Measurements from ENCODE around the gene CYTH3. TPM values are rescaled to one million over a fixed set of nuclear protein-coding genes. Genes with fewer than 3 reads are reported as not detected.

CYTH3 gene
- polyA plus RNA-seq, 2 donors = 5.7 to 7.2 TPM

GRCh38 chr7:6159524-6160031 lies 112.8 kb downstream of the CYTH3 start:
- Histone ChIP-seq H3K4me1 (ENCODE audit: control insufficient read depth in 2 of 2, insufficient read depth in 2 of 2, low read length in 1 of 2) (no peaks in the 10 kb centered on the region), H3K36me3 (ENCODE audit: control insufficient read depth in 2 of 2, insufficient read depth in 2 of 2, low read length in 1 of 2) (peaks cover 11 to 47% of the 10 kb centered on the region in 2 donors), H3K27ac (ENCODE audit: low read depth in 2 of 2, low read length in 1 of 2) (no peak overlapping the region), H3K9me3 (ENCODE audit: control insufficient read depth in 2 of 2, insufficient read depth in 1 of 2, low read depth in 1 of 2, low read length in 1 of 2) (no peaks in the 10 kb centered on the region), H3K27me3 (ENCODE audit: control insufficient read depth in 1 of 2, insufficient read depth in 2 of 2, low read length in 2 of 2) (no peaks in the 10 kb centered on the region), H3K4me3 (ENCODE audit: low read depth in 1 of 2, low read length in 2 of 2) (no peak overlapping the region)
- 76 to 77% methylated on average over 23 to 24 of the region's 24 CpGs for WGBS, 2 donors

- peaks cover 11 to 51% of the 10 kb centered on the region in 2 donors for H3K36me3 ChIP-seq (ENCODE audit: control insufficient read depth in 2 of 2, insufficient read depth in 2 of 2, low read length in 1 of 2)
- no peak overlapping the region for H3K27ac ChIP-seq (ENCODE audit: low read depth in 2 of 2, low read length in 1 of 2)
- H3K27me3 ChIP-seq (ENCODE audit: control insufficient read depth in 1 of 2, insufficient read depth in 2 of 2, low read length in 2 of 2) = no peaks in the 10 kb centered on the region
Measured at GRCh38 chr7:6159097-6159483, 113.3 kb downstream of the CYTH3 start.

DNA sequence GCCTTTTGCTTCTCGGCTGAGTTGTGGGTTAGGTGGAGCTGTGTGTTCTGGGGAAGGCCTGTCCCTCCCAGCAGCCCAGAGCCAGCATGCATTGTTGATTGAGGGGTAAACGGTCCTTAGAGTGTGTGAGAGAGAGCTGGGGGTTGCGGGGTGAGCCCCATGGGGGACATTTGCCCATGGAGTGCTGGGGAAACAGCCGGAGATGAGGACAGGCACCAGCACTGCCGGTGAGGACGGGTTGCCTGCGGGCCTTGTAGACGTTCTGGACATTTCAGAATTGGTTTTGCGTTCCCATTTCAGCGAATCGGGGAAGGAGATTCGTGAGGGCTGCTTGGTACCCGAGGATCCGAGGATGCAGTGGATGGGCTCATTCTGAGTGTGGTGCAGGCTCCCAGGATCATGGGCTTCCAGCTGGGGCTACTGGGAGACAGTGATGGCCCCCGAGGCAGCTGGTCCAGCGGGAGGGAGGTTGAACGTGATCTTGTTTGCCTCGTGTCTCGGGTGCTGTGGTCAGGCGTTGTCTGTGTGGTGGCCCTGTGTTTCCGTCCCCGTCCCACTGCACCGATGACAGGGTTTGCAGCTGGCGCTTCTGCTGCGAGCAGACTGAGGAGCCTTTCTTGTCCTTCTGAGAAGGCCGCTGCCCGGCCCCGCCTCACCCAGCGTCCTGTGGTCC lies 113.9 kb downstream of the CYTH3 start:
- Histone ChIP-seq H3K36me3 (ENCODE audit: control insufficient read depth in 2 of 2, insufficient read depth in 2 of 2, low read length in 1 of 2) (peaks cover 11 to 54% of the 10 kb centered on the region in 2 donors), H3K27me3 (ENCODE audit: control insufficient read depth in 1 of 2, insufficient read depth in 2 of 2, low read length in 2 of 2) (no peaks in the 10 kb centered on the region)
- 90% methylated on average over 29 of the region's 29 CpGs for WGBS, 2 donors

More at GRCh38 chr7:6159097-6159483, 113.3 kb downstream of the CYTH3 start:
- WGBS, 2 donors = 86 to 87% methylated on average over 11 of the region's 11 CpGs
- Histone ChIP-seq H3K4me3 (ENCODE audit: low read depth in 1 of 2, low read length in 2 of 2) (no peak overlapping the region), H3K4me1 (ENCODE audit: control insufficient read depth in 2 of 2, insufficient read depth in 2 of 2, low read length in 1 of 2) (no peaks in the 10 kb centered on the region), H3K9me3 (ENCODE audit: control insufficient read depth in 2 of 2, insufficient read depth in 1 of 2, low read depth in 1 of 2, low read length in 1 of 2) (peaks cover 0 to 2% of the 10 kb centered on the region in 2 donors)

GRCh38 chr7:6157685-6158423 lies 114.6 kb downstream of the CYTH3 start:
- Histone ChIP-seq H3K27me3 (ENCODE audit: control insufficient read depth in 1 of 2, insufficient read depth in 2 of 2, low read length in 2 of 2) (no peaks in the 10 kb centered on the region), H3K9me3 (ENCODE audit: control insufficient read depth in 2 of 2, insufficient read depth in 1 of 2, low read depth in 1 of 2, low read length in 1 of 2) (peaks cover 0 to 2% of the 10 kb centered on the region in 2 donors), H3K4me1 (ENCODE audit: control insufficient read depth in 2 of 2, insufficient read depth in 2 of 2, low read length in 1 of 2) (no peaks in the 10 kb centered on the region), H3K27ac (ENCODE audit: low read depth in 2 of 2, low read length in 1 of 2) (no peak overlapping the region), H3K36me3 (ENCODE audit: control insufficient read depth in 2 of 2, insufficient read depth in 2 of 2, low read length in 1 of 2) (peaks cover 10 to 51% of the 10 kb centered on the region in 2 donors), H3K4me3 (ENCODE audit: low read depth in 1 of 2, low read length in 2 of 2) (no peak overlapping the region)
- 90 to 92% methylated on average over 28 of the region's 28 CpGs for WGBS, 2 donors

More for the DNA sequence above, 113.9 kb downstream of the CYTH3 start:
- H3K27ac ChIP-seq (ENCODE audit: low read depth in 2 of 2, low read length in 1 of 2) = no peak overlapping the region
- H3K9me3 ChIP-seq (ENCODE audit: control insufficient read depth in 2 of 2, insufficient read depth in 1 of 2, low read depth in 1 of 2, low read length in 1 of 2) = peaks cover 0 to 2% of the 10 kb centered on the region in 2 donors
- H3K4me3 ChIP-seq (ENCODE audit: low read depth in 1 of 2, low read length in 2 of 2) = no peak overlapping the region
- H3K4me1 ChIP-seq (ENCODE audit: control insufficient read depth in 2 of 2, insufficient read depth in 2 of 2, low read length in 1 of 2) = no peaks in the 10 kb centered on the region

GRCh38 chr7:6156734-6157133 lies 115.7 kb downstream of the CYTH3 start:
- Histone ChIP-seq H3K27ac (ENCODE audit: low read depth in 2 of 2, low read length in 1 of 2) (no peak overlapping the region), H3K36me3 (ENCODE audit: control insufficient read depth in 2 of 2, insufficient read depth in 2 of 2, low read length in 1 of 2) (peaks cover 13 to 52% of the 10 kb centered on the region in 2 donors), H3K9me3 (ENCODE audit: control insufficient read depth in 2 of 2, insufficient read depth in 1 of 2, low read depth in 1 of 2, low read length in 1 of 2) (peaks cover 0 to 2% of the 10 kb centered on the region in 2 donors), H3K27me3 (ENCODE audit: control insufficient read depth in 1 of 2, insufficient read depth in 2 of 2, low read length in 2 of 2) (no peaks in the 10 kb centered on the region), H3K4me3 (ENCODE audit: low read depth in 1 of 2, low read length in 2 of 2) (no peak overlapping the region), H3K4me1 (ENCODE audit: control insufficient read depth in 2 of 2, insufficient read depth in 2 of 2, low read length in 1 of 2) (no peaks in the 10 kb centered on the region)
- WGBS, 2 donors = 96% methylated on average over 11 of the region's 11 CpGs

DNA sequence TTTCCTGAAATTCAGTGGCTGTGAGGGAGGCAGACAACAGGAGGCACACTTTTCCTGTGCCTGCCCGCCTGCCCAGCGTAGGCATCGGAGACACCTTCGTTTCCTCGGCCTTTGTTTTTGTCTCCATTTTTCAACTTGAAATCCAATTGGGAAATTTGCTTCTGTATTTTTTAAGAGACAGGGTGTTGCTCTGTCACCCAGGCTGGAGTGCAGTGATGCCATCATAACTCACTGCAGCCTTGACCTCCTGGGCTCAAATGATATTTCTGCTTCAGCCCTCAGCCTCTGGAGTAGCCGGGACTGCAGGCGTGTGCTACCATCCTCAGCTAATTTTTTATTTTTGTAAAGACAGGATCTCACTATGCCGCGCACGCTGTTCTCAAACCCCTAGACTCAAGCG lies 116.8 kb downstream of the CYTH3 start:
- WGBS, 2 donors = 96% methylated on average over 11 of the region's 11 CpGs
- peaks cover 15 to 58% of the 10 kb centered on the region in 2 donors for H3K36me3 ChIP-seq (ENCODE audit: control insufficient read depth in 2 of 2, insufficient read depth in 2 of 2, low read length in 1 of 2)
- no peaks in the 10 kb centered on the region for H3K27me3 ChIP-seq (ENCODE audit: control insufficient read depth in 1 of 2, insufficient read depth in 2 of 2, low read length in 2 of 2)
- no peaks in the 10 kb centered on the region for H3K4me1 ChIP-seq (ENCODE audit: control insufficient read depth in 2 of 2, insufficient read depth in 2 of 2, low read length in 1 of 2)
- peaks cover 0 to 2% of the 10 kb centered on the region in 2 donors for H3K9me3 ChIP-seq (ENCODE audit: control insufficient read depth in 2 of 2, insufficient read depth in 1 of 2, low read depth in 1 of 2, low read length in 1 of 2)
- no peak overlapping the region for H3K4me3 ChIP-seq (ENCODE audit: low read depth in 1 of 2, low read length in 2 of 2)
- H3K27ac ChIP-seq (ENCODE audit: low read depth in 2 of 2, low read length in 1 of 2) = no peak overlapping the region

DNA sequence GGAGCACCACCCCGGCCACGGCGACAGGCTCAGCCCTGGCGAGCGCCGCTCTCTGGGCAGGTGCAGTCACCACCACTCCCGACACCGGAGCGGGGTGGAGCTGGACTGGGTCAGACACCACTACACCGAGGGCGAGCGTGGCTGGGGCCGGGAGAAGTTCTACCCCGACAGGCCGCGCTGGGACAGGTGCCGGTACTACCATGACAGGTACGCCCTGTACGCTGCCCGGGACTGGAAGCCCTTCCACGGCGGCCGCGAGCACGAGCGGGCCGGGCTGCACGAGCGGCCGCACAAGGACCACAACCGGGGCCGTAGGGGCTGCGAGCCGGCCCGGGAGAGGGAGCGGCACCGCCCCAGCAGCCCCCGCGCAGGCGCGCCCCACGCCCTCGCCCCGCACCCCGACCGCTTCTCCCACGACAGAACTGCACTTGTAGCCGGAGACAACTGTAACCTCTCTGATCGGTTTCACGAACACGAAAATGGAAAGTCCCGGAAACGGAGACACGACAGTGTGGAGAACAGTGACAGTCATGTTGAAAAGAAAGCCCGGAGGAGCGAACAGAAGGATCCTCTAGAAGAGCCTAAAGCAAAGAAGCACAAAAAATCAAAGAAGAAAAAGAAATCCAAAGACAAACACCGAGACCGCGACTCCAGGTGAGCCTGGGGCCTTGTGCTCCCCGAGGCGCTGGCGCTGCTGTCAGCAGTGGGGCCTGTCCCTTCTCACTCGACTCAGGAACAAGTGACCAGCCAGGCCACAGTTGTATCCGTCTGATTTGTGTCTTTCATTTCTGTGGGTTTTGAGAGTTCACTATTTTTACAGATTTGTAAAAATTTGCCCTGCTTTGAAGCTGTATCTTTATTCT lies 117.7 kb downstream of the CYTH3 start:
- Histone ChIP-seq H3K36me3 (ENCODE audit: control insufficient read depth in 2 of 2, insufficient read depth in 2 of 2, low read length in 1 of 2) (peaks cover 18 to 64% of the 10 kb centered on the region in 2 donors), H3K4me1 (ENCODE audit: control insufficient read depth in 2 of 2, insufficient read depth in 2 of 2, low read length in 1 of 2) (no peaks in the 10 kb centered on the region), H3K4me3 (ENCODE audit: low read depth in 1 of 2, low read length in 2 of 2) (no peak overlapping the region), H3K9me3 (ENCODE audit: control insufficient read depth in 2 of 2, insufficient read depth in 1 of 2, low read depth in 1 of 2, low read length in 1 of 2) (peaks cover 0 to 2% of the 10 kb centered on the region in 2 donors), H3K27me3 (ENCODE audit: control insufficient read depth in 1 of 2, insufficient read depth in 2 of 2, low read length in 2 of 2) (no peaks in the 10 kb centered on the region), H3K27ac (ENCODE audit: low read depth in 2 of 2, low read length in 1 of 2) (no peak overlapping the region)
- 93 to 96% methylated on average over 64 of the region's 64 CpGs for WGBS, 2 donors

GRCh38 chr7:6153646-6154541 lies 118.5 kb downstream of the CYTH3 start:
- Histone ChIP-seq H3K36me3 (ENCODE audit: control insufficient read depth in 2 of 2, insufficient read depth in 2 of 2, low read length in 1 of 2) (peaks cover 23 to 61% of the 10 kb centered on the region in 2 donors), H3K4me3 (ENCODE audit: low read depth in 1 of 2, low read length in 2 of 2) (peak overlapping the region in 1 of 2 donors; percentile 1), H3K9me3 (ENCODE audit: control insufficient read depth in 2 of 2, insufficient read depth in 1 of 2, low read depth in 1 of 2, low read length in 1 of 2) (peaks cover 0 to 2% of the 10 kb centered on the region in 2 donors), H3K27me3 (ENCODE audit: control insufficient read depth in 1 of 2, insufficient read depth in 2 of 2, low read length in 2 of 2) (no peaks in the 10 kb centered on the region), H3K4me1 (ENCODE audit: control insufficient read depth in 2 of 2, insufficient read depth in 2 of 2, low read length in 1 of 2) (no peaks in the 10 kb centered on the region), H3K27ac (ENCODE audit: low read depth in 2 of 2, low read length in 1 of 2) (no peak overlapping the region)
- 89 to 94% methylated on average over 81 to 91 of the region's 91 CpGs for WGBS, 2 donors
